Fibroblast of the aortic adventitia (primary cell): ENCODE results near the gene TBC1D2. TPM values are rescaled to one million over a fixed set of nuclear protein-coding genes. Genes with fewer than 3 reads are reported as not detected.

Experiments
- DNase-seq: peaks from one replicate; pipeline ENCODE4 v3.0.0-alpha.2; 2010; ENCODE audit warnings: low read depth
- H3K4me3 ChIP-seq: 2 replicates; pipeline ENCODE4 v1.5.1; 2011; ENCODE audit warnings: low read depth, mild to moderate bottlenecking, control low read depth, low read length, moderate library complexity
- total RNA-seq: library from RNA; depleted of rRNA; stranded (reverse); fragments of >200 nt; gene quantifications from 2 replicates; pipeline ENCODE4 v1.2.3, GENCODE V29; 2012; ENCODE audit warnings: low replicate concordance
- TF ChIP-seq, protein P1 (sequence below): IDR thresholded peaks from 2 replicates; pipeline ENCODE4 v1.5.1; 2011; ENCODE audit warnings: mild to moderate bottlenecking, low read length, control low read depth, inconsistent platforms; ENCODE audit not compliant: insufficient read depth

Gene TBC1D2
- total RNA-seq, 1 donor, result 20.7 TPM

DNA sequence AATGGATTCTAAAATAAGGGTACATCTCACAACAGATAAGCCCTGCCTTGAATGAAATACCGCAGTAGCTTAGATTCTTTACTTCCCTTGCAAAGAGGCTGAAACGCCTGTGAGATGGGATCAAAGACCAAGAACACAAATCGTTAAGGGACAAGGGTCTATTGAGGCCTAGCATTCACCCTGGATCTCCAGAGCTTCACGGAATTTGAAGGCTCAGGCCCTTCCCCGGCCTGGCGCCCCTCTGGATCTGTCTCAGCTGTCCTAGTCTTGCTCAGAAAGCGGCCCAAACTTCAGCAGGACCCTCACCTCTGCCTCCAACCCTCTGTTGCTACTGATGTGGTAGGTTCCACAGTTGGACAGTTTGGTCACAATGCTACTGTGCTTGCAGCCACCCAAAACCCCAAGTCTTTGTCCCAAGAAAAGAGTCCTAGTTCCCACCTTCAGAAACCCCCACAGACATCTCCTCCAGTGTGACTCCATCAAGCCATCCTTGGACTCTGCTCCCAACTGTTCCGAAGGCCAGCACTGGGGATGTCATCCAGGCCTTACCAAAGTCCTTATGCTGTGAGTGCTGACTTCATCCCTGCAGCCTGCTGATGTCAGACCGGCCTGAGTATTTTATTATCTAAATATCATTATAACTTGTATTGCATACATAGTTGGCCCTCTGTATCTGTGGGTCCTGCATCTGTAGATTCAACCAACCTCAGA, 72.4 kb downstream of the TBC1D2 start:
- no peak overlapping the region for H3K4me3 ChIP-seq
- TF ChIP-seq, protein P1, sequence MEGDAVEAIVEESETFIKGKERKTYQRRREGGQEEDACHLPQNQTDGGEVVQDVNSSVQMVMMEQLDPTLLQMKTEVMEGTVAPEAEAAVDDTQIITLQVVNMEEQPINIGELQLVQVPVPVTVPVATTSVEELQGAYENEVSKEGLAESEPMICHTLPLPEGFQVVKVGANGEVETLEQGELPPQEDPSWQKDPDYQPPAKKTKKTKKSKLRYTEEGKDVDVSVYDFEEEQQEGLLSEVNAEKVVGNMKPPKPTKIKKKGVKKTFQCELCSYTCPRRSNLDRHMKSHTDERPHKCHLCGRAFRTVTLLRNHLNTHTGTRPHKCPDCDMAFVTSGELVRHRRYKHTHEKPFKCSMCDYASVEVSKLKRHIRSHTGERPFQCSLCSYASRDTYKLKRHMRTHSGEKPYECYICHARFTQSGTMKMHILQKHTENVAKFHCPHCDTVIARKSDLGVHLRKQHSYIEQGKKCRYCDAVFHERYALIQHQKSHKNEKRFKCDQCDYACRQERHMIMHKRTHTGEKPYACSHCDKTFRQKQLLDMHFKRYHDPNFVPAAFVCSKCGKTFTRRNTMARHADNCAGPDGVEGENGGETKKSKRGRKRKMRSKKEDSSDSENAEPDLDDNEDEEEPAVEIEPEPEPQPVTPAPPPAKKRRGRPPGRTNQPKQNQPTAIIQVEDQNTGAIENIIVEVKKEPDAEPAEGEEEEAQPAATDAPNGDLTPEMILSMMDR, result no peak
- DNase-seq, result no peak

DNA sequence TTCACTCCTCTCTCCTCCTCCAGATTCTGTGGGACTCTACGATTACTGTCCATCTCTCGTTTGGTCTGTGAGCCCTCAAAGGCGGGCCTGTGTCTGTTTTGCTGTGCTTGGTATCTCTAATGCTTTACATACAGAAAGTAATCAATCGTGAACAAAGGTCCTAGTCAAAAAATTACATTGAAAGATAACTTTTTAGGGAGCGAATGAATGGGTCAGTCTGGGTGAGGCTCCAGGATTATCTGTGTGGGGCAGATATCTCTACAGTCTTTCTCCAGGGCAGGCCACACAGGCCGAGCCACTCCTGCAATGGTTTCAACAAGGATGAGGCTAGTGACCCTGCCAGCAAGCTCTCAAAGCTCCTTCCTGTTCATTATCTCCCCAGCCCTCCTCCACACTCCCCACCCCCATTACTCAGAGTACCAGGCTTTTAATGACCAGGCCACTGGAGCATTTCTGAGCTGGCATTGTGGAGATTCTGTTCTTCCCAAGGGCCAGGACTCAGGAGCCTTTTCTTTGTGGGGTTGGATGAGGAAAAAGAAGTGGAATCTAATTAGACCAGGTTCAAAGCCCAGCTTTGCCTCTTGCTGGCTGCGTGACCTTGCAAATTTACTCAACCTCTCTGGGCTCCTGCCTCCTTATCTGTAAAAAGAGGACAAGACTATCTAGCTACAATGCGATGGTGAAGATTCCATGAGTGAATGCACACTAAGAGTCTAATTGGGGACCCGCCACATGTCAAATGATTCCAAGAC, 73.2 kb downstream of the TBC1D2 start:
- TF ChIP-seq, protein P1, result no peak
- H3K4me3 ChIP-seq, result no peak overlapping the region
- DNase-seq, result no peak

DNA sequence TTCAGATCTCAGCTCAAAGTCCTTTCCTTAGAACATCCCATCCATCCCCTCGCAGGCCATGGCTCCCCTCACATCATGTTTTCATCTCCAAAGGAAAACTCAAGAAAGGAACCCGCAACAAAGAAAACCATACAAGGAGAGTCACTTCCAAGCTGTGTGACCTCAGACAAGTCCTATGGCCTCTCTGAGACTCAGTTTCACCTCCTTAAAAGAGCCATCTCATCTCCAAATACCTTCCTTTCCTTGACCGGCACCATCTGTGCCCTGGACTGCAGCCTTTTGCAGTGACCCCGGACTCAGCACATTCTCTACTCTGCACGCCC, 73.7 kb downstream of the TBC1D2 start:
- no peak overlapping the region for H3K4me3 ChIP-seq
- TF ChIP-seq, protein P1, result no peak

DNA sequence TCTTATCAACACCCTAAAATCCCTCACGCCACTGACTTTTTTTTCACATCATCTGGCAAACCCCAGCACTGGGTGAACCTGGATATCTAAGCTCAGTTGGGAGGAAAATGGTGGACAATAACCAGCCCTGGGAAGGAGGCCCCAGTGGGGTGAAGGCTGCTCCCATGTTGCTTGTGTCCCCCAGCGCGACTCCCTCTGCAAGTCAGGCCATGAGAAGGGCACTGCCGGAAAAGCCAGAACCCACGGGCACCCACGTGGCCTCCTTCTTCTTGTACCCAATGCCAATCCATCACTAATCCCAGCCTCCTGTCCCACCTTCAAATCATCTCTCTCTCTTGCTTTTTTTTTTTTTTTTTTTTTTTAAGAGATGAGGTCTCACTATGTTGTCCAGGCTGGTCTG, 74.5 kb downstream of the TBC1D2 start:
- TF ChIP-seq, protein P1, result no peak
- H3K4me3 ChIP-seq, result no peak overlapping the region
- no peak for DNase-seq

More for the DNA sequence above, 73.7 kb downstream of the TBC1D2 start:
- DNase-seq, result no peak

DNA sequence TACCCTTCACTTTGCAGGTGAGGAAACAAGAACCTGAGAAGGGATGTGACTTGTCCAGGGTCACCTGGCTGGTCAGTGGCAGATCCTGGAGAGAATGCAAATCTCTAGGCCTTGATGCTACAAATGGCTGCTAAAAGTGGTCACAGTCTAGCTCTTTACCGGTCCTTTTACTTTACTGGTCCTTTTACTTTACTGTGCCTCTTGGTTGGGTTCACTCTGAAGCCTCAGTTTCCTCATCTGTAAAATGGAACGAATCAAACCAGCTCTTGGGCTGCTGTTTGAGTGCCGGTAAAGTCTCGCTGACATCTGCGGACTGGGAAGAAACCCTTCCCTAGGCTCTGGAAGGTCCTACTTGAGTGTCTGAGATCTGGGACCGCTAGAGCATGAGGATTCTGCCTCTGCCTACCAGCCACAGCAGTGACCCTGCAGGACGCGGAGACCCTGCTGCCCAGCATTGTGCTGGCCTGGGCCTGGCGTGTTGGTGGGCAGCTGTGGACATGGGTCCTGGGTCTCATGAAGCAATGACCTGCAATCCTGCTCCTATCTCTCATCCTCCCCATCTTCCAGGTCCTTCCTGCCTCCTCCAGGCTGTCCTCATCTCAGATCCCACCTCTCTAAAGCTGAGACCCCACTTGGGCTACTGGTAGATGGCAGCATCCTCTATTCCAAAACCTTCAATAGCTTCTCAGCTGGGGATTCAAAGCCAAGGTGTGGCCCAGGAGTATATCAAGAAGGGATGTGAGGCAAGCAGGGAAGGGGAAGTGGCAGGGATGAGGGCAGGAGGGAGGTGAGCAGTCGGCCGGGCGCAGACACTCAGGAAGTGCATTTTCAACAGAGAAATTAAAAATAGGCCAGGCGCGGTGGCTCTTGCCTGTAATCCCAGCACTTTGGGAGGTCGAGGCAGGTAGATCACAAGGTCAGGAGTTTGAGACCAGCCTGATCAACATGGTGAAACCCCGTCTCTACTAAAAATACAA, 76.3 kb downstream of the TBC1D2 start:
- H3K4me3 ChIP-seq, result no peak overlapping the region
- TF ChIP-seq, protein P1, result no peak
- DNase-seq, result no peak

DNA sequence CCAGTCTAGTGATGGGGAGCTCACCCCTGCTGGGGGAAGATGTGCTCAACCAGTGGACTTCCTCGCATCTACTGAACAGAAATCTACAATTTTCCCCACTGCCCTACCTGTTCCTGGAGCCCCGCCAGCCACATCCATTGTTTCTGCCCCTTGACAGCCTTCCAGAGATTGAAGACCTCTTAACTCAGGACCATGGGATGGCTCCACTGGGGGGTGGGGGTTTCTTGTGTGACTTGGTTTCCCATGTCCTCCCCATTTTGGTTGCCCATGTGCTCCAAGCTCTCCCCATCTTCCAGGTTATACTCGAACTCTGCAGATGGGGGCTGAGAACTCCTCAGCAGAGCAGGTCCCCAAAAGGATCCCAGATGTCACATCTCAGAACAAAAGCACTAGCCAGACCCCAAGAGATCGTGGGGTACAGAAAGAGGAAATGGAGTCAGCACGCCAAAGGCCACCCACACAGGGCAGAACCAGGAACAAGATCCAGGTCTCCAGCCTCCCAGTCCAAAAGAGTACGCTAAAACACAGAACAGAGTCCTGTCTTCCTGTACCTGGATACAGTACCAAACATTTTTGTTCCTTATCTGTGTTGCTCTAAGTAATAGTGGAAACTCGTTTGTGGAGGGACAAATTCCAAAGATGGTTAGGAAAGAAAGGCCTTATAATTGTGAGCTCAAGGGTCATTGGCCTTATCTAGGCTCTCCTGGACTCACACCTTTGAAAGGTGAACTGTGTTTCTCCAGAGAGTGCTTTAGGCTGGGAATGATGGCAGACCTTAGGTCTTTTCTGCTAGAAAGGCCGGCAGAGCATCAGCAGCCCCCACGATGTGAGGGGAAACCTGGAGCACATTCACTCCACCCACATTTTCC, 78.8 kb downstream of the TBC1D2 start:
- DNase-seq, result no peak
- TF ChIP-seq, protein P1, result no peak
- H3K4me3 ChIP-seq, result no peak overlapping the region
